ENCODE results near the gene MEF2D.

The MEF2D gene

DNA sequence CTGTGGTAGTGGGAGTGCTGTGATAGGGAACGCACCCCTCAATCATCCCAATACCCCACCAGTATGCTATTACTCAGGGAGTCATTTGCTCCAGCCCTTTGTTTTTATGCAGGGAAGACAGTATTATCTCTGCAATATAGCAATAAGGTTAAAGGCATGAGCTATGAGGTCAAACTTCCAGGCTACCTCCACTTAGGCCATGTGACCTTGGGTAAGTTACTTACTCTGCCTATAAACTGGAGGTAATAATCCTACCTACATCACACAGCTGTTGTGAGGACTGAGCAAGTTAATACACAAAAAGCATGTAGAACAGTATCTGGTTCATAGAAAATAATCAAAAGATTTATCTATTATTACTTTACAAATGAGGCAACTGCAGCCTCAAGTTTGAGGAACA lies 30.1 kb downstream of the MEF2D start:
- no peak for DNase-seq (ENCODE audit: low read depth, low spot score)

DNA sequence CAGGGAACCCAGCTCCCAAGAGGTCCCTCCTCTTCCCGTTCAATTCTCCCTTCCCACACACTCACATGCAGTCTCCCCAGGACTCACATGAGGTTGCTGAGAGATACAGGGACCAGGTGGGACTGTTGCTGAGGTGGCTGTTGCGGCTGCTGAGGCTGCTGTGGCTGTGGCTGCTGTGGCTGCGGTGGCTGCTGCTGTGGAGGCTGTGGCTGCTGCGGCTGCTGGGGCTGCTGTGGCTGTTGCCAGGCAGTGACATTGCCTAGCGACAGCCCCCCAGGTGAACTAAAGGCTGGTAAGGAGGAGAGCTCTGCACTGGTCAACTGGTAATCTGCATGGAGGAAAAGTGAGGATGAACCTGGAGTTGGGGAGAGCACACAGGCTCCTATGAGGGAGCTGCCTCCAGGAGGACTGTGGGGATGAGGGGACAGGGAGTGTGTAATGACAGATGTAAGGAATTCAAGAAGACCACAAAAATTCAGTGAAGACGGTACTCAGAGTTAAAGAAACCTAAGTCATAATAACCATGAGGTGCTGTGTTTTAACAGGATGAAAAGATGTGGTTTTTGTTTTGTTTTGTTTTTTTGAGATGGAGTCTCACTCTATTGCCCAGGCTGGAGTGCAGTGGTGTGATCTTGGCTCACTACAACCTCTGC lies 31.8 kb downstream of the MEF2D start:
- no peak for DNase-seq (ENCODE audit: low read depth, low spot score)

DNA sequence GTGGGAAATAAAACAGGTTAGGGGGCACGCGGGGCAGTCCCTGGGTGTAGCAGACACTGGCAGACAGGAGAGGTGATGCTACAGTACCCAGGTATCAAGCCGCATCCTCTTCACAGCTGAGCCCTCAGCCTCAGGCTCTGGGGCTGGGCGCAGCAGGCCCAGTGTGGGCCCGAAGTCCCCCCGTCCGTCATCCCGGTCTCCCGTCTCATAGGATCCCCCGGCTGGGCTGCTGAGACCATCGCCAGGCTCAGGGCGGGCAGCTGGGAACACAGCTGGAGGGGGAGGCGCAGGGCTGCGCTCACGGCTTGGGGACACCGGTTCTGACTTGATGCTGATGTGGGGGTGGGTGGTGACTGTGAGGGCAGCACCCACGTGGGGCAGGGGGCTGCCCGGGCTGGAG lies 32.7 kb downstream of the MEF2D start:
- no peak for DNase-seq (ENCODE audit: low read depth, low spot score)

DNA sequence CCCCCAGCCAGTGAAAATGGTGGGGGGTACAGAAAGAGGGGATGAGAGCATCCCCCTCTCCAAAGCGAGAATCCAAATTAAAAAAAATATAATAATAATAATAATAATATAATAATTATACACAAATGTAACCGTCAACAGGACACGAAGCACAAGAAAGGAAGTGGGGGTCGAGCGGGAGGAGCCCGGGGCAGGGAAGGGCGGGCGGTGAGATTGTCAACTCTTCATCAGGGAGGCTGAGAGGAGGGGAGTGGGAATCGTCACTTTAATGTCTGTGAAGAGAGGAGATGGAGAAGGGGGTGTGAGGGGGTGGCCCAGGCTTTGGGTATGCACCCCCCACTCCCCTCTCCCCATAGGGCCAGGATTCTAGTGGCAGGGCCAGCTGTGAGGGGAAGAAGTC lies 33.2 kb downstream of the MEF2D start:
- DNase-seq (ENCODE audit: low read depth, low spot score) = no peak

DNA sequence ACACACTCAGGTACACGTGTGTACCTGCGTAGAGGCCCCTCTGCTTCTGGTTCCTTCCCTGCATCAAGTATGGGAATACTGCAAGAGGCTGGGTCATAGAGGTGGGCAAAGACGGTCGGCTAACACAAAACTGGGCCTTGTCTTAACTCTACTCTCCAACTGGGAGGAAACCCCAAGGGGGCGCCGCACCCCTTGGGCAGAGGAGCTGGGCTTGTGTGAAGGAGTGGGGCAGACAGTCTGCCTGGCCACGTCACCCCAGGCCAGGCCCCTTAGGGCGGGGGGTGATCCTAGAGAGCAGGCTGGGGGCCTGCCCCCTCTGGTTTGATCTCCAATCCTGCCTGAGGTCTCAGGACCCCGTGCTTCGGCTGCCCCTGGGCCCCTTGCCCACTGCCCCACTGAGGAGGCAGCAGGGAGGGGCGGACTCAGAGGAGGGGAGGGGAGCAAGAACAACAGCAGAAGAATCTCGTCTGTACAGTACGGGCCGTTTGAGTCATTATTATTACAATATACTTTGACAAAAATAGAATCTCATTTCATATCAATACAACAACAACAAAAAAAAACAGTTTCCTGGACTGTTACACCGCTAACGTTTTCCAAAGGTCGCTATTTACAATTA lies 34.7 kb downstream of the MEF2D start:
- DNase-seq (ENCODE audit: low read depth, low spot score) = no peak

DNA sequence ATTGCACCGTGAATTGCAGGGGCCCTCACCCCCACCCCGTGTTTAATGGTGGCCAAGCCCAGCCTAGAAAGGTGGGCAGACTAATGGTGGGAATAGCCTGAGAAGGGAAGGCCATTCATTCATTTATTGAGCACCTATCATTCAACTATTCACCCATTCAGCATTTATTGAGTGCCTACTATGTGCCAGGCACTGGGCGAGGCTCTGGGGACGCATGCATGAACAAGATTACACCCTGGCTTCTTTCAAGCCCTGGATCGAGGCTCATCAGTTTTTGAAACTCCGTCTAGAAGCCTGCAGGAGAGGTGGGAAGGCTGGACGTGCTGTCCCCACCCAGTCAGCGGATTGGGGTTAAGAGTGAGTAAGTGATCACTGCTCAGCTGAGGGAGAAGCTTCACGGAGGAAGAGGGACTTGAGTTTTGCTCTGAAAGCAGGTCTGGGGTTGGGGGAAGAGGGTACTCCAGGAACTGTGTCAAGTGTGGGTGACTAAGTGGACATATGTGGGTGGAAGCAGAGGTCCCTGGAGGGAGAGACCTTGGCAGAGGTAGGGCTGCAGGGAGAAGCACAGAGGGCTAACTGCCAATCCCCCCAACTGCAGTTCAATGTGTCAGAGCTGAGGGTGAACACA lies 35.6 kb downstream of the MEF2D start:
- no peak for DNase-seq (ENCODE audit: low read depth, low spot score)

DNA sequence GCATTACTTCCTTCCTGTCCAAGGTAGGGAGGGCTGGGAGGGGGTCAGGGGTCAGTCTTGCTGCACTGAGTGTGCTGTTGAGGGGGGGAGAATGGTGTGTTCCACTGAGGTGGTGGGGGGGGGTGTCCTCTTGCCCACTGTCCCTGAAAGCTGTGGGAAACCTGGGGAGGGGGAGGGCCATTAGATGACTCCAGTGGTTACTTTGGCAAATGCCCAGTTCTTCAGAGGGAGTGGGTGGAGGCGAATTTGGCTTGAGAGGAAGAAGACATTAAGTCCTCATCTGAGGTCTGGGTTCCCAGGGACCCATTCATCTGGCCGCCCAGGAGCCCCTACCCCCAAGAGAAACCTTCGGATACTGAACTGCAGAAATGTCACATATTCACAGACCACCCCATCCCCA lies 36.2 kb downstream of the MEF2D start:
- peak; percentile 24 for DNase-seq (ENCODE audit: low read depth, low spot score)

DNA sequence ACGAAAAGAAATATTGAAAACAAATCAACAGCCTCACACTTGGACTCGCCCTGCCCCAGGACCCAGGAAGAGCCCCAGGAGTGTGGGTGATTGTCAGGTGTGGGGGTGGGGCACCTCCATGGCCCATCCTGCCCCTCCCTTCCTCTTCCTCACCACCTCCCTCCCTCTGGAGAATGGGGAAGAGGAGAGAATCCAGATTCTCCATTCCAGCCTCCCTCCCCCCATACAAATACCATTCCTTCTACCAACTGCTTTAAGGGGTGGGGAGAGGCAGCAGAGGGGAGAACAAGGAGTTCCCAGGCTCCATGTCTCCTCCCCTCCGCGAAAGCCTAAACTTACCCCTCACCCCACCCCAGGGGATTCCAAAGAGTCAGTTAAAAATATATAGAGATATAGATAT lies 36.7 kb downstream of the MEF2D start:
- no peak for DNase-seq (ENCODE audit: low read depth, low spot score)

DNA sequence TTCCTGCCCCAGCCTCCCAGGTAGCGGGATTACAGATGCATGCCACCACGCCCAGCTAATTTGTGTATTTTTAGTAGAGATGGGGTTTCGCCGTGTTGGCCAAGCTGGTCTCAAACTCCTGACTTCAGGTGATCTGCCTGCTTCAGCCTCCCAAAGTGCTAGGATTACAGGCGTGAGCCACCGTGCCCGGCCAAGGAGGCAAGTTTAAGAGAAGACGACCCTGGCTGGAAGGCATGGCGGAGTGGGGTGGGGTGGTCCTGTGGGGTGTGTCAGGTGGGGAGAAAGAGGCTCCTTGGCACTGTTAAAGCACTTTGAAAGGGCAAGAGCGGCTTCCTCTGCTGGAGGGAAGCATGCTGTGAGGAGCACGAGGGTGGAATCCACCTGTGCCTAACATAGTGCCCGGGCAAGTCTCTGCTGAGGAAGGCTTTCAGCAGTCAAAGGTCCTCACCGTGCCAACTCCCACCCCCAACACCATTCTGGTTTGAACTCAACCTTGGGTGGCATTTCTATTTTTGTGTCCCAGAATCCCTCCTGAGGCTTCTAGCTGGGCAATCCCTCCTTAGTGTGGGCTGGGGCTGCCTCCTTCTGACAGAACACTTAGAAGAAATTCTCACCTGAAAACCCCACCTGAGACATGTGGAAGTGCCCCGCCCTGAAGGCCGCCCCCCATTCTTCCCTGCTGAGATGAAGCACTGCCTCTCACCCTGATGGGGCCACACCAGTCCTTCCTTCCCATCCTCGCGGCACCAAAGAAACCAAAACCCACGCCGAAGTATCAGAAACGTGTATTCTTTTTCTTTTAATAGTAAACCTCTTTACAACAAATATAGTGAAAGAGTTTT lies 37.4 kb downstream of the MEF2D start:
- DNase-seq (ENCODE audit: low read depth, low spot score) = no peak

DNA sequence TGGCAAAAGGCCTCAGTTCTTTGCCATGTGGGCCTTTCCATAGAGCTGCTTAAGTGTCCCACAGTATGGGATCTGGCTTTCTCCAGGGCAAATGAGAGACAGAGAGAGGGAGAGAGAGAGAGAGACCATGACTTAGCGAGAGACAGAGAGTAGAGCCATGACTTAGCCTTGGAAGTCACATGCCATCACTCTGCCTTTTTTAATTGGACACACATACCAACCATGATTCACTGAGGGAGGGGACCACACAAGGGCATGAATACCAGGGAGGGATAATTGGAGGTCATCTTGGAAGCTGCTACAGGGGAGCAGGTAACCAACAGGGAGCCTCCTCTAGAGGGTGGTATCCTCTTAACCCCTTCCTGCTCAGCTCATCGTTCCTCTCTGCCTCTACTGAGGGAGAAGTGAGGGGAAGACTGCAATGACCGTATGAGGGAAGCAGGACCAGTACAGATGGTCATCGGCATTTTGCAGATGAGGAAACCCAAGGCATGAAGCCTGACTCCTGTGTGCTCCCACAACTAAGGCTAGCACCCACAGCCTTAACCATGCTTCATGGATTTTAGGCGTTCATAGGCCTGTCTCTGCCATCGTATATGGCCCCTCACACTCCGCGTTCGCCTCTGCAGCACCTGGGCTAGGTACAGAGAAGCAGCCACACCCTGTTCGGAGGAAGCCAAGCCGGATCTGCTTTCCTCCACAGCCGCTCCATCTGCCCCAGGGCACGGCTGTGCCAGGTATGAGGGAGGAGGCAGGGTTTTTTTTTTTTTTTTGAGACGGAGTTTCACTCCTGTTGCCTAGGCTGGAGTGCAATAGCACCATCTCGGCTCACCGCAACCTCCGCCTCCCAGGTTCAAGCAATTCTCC lies 38.6 kb downstream of the MEF2D start:
- DNase-seq (ENCODE audit: low read depth, low spot score) = no peak

DNA sequence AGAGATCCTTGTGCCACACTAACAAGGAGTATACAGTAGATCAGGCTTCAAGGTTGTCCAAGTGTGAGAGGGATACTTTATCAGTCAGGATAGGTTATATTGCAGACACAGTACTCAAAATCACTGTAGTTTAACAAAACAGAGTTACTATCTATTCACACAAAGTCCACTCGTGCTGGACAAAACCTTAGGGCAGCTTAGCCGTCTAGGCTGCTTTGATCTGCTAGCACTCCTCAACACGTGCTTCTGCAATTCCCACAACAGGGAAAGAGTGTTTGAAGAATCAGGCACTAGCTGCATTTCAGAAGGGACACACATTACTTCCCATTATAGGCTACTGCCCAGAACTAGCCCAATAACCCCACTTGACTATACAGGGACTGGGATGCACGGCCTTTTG lies 39.5 kb downstream of the MEF2D start:
- no peak for DNase-seq (ENCODE audit: low read depth, low spot score)

DNA sequence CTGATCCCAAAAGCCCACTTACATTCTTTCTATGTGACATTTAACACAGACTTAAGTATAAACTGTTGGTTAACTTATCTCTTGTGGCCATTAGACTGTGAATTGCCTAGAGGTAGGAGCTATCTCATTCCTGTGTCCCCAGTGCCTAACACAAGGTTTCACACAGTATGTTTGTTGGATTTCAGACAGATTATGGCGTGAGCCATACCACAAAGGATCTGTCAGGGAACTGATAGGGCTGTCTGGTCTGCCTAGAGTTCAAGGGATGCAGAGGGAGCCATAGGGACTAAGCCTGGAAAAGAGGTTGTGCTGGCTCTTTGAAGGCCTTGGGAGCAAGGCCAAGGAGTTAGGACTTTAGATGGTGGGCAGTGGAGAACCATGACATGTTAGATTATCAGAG lies 40.0 kb downstream of the MEF2D start:
- no peak for DNase-seq (ENCODE audit: low read depth, low spot score)

DNA sequence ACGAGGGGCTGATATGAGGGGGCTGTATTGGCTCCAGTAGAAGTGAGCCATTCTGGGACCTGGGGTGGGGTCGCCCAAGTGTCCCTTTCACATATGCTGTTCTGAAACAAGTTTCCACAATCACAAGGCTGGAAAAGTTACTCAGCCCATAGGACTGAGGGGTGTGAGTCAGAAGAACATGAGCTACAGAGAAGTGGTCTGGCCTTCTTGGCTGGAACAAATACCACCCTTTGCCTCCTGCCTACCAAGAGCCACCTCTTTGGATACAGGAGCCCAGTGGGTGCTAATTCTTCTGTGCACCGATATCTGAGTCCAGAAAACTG lies 42.4 kb downstream of the MEF2D start:
- DNase-seq (ENCODE audit: low read depth, low spot score) = peak; percentile 63

DNA sequence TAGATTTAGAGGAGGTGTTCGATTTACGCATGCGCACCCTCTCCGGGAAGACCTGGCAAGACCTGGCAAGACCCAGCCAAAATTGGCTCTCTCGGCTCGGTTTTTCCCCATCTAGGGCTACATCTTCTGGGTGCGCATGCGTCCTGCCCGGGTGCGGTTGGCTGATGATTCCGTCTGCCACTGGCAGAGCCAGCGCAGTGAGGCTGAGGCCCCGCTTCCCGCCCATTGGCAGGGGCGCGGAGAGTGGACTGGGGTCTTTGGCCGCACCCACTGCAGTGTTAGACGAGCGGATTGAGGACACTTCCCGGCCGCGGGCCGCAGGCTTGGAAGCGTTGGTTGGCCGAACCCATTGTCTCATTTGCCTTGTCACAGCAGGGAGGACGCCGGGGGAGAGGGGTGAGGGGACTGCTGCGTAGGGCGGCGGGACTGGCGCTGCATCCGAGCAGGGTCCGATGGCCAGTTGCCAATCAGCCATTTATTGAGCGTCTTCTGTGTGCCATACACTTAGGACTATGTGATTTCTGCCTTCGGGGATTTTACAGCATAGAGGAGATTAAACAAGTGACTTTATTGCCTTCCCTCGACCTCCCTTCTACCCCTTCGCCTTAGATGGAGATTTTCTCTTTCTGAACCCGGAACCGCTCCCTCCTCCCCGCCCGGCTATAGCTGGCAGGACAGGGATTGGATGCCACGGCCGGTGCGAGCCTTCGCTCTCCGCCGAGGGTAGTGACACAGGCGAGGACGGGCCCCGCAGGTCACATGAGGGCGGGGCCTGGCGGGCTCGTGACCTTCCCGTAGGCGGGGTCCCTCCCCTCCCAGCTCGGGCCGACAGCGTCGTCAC lies 43.7 kb downstream of the MEF2D start:
- DNase-seq (ENCODE audit: low read depth, low spot score) = peak; percentile 99

DNA sequence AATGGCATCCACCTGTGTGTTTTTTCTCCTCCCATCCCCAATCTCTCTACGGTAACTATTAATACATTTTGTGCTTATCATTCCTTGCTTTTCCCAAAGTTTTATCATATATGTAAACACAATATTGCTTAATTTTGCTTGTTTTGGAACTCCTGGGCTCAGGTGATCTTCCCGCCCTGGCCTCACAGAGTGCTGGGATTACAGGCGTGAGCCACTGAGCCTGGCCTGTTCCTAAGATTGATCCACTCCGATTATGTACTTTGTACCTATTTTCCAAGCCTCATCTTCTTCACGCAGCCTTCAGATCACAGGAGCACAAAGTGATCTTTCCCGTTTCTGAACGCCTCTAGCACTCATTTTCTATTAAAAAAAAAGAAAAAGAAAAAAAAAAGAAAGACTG lies 45.2 kb downstream of the MEF2D start:
- no peak for DNase-seq (ENCODE audit: low read depth, low spot score)

DNA sequence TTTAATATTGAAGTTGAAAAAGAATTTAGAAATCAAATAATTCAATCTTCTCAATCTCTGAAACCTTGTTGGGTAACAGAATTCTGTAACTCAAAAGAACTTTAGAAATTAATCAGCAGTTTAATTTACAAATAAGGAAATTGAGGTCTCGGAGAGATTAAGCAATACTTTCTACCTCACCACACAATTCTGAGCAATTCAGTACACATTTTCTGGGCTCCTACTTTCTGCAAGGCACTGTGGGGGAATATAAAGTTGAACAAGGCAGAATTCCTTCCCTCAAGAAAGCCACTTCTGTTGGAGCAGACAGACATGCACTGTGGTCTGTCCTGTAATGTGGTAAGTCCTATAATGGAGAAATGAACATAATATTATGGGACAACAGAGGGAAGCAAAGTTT lies 47.7 kb downstream of the MEF2D start:
- DNase-seq (ENCODE audit: low read depth, low spot score) = no peak

DNA sequence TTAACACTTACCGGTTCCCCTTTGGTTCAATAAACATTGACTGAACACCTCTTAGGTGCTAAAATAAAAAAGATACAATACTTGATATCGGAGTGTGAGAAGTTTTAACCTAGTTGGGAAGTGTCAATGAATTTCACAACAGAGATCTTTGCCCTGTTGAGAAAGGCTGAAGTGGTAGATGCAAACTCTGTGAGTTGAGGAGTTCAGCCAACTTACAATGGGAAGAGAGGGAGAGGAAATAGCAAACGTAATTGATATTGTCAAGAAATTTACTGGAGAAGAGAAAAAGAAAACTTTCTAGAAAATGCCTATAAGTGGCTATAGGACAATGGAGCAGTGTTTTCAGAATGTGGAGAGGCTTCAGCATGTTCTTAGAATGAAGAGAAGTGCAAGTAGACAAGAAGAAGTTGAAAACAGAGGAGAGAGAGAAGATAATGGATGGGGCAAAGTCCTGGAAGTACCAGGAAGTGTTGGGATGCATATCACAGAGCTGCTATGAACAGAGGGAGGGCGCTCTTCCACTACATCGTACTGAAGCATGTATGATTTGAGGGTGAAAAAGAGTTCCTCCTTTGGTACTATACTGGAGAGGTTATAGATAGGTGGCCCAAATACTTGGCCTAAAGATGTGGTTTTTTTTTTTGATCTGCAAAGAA lies 48.9 kb downstream of the MEF2D start:
- no peak for DNase-seq (ENCODE audit: low read depth, low spot score)

DNA sequence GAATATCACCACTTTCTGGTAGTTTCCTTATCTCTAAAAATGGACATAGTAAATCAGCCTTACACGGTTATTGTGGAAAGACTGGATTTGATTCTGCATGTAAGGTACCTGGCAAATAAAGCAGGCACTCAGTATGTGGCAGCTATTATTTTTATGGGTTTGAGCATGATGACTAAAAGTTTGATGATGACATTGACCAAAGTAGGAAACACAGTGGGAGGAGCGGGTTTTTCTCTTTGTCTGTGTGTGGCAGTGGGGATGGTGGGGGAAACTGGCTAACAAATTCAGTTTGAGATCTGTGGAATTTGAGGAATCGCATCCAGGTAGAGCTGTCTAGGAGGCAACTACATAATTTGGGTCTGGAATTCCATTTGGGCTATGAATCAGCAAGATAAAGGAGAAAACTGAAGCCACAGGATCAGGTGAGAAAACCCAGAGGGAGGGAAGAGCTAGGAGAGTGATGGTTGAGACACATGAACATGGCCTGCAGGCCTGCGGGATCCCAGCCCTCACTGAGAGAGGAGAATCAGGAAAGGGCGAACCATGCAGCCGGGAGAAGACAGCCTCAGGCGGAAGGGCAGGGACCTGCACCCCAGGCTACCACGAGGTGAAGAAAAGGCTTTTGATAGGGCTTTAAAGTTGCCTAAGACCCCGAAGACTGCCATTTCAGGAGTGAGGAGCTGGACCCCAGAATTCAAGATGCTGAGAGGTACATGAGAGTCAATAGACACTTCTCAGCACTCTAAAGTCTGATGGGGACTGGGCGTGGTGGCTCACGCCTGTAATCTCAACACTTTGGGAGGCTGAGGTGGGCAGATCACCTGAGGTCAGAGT lies 52.2 kb downstream of the MEF2D start:
- no peak for DNase-seq (ENCODE audit: low read depth, low spot score)

DNA sequence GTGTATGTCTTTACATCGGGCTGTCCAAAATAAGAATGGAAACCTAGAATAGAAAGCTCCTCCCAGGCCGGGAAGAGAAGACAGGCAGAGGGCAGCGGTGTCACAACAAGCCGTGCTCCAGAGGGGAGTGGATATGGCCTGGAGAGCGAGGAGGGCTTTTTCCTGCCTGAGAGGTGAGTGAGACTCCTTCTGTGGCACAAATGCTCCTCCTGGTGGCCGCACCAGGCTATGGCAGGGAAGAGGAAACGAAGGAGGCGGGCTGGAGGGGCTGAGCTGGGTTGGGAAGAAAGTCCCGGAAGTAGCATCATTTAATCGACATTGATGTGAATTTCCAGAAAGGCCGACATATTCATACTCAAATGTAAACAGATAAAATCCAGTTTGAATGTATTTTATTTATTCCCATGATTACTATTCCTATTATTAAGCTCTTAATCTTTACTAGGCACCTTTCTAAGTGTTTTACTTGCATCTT lies 54.7 kb downstream of the MEF2D start:
- DNase-seq (ENCODE audit: low read depth, low spot score) = peak; percentile 91

Measured in astrocyte of the hippocampus (primary cell).